Measurements from ENCODE around the gene KDM7A.
A peak's percentile ranks its signal among the peaks of the same experiment; 100 is the strongest.

KDM7A gene

DNA sequence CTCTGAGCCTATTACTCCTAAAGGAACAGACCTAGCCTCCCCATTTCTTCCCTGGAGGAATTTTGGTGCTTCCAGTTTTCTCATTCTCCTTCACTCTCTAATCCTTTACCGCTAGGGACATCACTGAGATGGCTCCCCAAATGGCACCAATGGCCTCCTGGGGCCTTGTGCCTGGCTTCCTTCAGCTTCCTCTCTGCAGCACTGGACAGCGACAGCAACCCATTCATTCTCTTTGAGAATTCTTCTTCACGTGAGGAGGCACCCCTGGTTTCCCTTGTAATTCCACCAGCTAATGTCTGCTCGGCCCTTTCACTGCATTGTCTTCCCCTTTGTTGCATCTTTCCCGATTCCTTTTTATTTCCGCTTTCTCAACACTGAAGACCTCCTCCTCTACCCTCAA lies 24.6 kb upstream of the KDM7A start:
- DNase-seq = no peak

DNA sequence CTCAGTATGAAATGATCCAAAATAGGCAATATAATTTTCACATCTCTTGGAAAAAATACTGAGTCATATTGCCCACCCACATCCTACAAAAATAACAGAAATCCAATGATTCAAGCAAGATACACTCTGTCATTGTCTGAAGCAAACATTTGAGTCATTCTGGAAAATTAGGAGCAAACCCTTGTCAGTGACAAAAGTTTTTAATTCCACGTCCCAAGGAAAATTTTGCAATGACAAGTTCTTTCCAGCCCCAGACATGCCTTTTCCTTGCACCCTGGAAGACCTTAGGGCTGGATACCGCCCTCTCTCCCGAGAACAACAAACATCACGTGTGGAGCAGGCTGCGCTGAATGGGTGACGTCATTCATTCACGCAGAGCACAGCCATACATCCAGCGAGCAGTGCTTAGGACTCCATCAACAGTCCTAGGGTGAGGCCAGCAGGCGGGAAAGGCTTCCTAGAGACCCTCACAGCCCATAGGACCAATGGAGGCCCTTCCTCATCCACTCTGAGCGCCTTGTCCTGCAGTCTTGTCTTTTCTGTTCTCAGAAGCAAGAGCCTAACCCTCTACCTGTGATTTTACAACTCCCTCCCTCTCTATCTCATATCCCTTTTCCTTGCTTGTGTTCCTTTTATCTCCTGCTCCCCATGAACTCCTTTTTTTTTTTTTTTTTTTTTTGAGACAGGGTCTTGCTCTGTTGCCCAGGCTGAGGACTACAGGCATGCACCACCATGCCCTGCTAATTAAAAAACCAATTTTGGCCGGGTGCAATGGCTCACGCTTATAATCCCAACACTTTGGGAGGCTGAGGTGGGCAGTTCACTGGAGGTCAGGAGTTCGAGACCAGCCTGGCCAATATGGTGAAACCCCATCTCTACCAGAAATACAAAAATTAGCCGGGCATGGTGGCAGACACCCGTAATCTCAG lies 23.5 kb upstream of the KDM7A start:
- peak; percentile 56 for DNase-seq

DNA sequence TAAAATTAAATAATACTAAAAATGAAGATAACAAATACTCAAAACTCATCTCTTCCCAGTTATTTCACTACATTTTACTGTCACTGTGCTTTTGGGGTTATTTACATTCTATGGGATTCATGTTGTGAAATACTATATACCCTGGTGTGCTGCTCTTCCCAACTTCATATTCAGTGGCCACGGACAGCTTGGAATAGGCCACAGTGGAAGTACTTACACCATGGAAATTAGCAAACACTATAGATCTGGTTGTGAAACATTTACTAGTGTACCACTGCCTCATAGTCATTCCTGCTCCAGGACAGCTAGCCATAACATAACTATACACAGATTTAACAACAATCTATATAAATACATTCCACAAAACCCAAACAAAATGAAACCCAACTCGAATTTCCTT lies 21.2 kb upstream of the KDM7A start:
- DNase-seq = no peak

DNA sequence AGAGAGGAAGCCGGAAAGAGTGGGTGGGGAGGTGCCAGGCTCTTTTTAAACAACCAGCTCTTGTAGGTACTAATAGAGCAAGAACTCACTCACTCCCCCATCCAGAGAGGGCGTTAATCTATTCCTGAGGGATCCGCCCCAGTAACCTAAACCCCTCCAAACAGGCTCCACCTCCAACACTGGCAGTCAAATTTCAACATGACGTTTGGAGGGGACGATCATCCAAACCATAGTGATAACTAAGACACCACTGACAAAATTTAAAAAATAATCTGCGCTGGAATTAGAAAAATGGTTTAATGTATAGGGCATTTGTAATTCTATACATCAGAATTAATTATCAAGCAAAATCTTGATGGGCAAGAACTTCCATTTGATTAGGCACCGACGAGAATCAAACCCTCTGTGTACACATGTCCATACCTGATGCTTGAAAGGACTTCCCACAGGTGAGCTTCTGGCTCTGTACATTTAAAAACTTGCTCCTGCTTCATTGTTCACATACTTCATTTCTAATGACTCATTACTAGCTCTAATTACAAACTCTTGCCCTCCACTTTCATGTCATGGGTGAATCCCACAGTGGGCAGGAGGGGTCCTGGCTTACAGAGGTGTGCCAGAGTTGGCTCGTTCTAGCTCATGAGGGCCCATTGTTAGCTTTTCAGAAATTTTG lies 20.6 kb upstream of the KDM7A start:
- DNase-seq = no peak

DNA sequence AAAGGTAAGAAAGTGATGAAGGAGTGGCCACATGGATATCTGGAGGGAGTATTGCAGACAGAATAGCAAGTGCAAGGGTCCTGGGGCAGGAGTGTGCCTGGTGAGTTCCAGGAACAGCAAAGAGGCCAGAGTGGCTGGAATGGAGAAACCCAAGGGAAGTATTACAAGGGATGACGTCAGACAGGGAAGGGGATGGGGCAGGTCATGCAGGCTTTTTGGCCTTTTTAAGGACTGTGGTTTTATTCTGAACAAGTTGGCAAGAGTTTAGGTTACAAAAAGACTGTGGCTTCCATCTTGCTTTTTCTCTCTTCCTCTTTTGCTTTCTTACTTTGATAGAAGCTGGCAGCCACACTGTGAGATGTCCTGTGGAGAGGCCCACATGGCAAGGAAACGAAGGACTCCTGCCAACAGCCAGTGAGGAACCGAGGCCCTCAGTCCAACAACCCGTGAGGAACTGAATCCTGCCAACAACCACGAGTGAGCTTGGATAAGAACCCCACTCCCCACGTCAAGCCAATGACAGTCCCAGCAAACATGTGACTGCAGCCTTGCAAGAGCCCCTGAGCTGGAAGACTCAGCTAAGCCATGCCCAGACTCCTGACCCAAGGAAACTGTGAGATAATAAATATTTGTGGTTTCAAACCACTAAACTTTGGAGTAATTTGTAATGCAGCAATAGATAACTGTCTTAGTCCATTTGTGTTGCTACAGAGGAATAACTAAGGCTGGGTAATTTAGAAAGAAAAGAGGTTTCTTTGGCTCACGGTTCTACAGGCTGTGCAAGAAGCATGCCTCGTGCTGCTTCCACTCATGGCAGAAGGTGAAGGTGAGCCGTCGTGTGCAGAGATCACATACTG lies 19.8 kb upstream of the KDM7A start:
- DNase-seq = peak; percentile 57

DNA sequence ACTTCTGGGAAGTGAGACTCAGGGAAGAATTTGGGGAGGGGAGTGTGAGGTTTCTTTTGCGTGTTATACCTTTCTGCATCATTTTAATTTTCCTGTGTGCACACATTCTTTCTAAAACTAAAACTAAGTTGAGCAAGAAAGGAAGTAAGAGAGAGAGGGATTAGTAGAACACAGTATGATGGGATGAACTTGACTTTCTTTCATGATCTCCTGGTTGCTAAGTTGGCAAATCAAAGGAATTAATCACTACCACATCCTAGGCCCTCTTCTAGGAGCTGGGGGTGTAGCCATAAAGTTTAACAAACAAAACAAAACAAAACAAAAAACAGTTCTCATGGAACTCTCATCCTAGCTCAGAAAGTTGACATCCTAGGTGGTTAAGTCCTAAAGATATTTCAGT lies 19.1 kb upstream of the KDM7A start:
- DNase-seq = no peak

DNA sequence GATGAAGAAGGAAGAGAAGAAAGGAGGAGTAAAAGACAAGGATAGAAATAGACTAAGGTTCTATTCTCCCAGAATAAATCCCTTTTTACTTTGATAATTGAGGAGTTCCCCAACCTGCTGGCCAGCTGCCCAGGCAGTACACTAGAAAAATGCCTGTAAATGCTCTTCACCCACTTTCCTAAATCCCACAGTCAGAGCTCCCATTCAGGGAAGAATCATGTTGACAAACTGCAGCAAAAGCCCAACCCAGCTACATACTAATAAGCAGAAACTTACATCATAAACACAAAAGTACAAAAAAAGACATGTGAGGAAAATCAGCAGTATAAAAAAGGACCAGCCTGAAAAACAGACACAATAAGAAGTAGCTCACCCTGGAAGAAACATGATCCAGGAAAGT lies 15.8 kb upstream of the KDM7A start:
- DNase-seq = no peak

DNA sequence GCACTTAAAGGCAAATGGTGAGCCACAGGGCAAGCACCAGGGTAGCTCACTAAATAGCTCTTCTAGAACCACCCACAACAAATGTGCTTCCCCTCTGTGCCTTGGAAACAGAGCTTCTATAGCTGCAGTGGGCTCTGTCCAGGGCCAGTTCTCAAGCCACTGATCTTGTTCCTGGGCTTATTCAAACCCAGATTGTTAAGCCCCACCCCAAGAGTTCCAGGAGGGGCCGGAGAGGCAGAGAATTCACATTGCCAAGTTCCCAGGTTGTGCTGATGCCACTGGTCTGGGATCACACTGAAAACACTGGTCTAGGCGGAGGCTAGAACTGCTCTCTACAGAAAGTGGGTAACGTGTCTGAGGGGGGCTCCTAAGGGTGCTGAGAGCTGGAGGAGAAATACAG lies 15.4 kb upstream of the KDM7A start:
- no peak for DNase-seq

DNA sequence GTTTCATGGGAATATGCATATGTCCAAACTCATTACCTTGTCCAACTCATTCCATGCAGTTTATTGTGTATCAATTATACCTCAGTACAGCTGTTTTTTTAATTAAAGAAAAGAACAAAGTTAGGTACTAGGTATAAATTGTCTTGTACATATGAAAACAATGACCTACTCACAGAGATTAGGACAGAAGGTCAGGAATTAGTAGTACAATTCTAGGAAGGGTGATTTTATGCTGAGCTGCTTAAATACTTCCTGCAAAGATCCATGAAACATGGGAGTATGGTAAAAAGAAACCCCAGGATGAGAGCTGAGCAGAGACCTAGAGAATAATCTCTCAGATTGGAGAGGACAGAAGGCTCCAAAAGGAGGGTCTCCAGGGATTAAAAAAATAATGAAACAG lies 13.8 kb upstream of the KDM7A start:
- no peak for DNase-seq

DNA sequence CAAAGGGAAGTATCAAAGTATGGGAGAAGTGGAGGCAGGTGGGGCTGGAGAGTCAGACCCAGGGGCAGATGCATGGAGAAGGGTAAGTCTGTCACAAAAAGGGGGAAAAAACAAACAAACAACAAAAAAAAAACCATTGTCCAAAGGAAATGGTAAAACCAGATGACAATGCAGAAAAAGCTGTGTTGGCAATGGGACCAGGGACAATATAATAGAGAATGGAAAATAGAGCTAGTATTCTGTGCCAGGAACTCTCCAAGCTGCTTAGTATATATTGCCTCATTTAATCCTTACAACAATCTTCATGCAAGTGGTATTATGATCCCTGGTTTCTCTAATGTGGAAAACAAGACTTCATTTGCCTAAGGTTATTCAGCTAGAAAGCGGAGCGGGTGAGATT lies 13.1 kb upstream of the KDM7A start:
- DNase-seq = no peak

DNA sequence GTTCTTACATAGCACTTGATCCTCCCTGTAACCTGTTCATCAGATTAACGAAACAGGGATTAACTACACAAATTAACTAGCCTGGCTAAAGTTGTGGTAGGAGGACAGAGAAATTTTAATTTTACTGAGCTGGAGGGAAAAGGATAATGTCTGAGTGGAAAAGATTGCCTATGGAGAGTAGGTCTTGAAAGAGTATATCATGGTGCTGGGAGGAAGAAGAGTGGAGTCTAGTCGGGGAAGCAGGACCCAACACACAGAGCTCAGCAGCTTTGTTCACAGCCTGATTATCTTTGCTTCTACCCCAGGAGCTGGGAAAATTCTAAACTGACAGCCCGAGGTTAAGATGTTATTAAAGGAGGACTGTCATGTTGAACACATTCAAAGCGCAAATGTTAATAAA lies 6.1 kb upstream of the KDM7A start:
- no peak for DNase-seq

DNA sequence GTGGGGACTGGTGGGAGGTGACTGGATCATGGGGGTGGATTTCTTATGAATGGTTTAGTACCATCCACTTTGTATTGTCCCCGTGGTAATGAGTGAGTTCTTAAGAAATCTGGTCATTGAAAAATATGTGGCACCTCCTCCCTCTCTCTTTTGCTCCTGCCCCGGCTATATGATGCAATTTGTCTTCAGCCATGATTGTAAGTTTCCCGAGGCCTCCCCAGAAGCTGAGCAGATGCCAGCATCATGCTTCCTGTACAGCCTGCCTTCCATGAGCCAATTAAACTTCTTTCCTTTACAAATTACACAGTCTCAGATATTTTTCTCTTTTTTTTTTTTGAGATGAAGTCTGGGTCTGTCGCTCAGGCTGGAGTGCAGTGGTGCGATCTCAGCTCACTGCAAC lies 2.6 kb upstream of the KDM7A start:
- no peak for DNase-seq

DNA sequence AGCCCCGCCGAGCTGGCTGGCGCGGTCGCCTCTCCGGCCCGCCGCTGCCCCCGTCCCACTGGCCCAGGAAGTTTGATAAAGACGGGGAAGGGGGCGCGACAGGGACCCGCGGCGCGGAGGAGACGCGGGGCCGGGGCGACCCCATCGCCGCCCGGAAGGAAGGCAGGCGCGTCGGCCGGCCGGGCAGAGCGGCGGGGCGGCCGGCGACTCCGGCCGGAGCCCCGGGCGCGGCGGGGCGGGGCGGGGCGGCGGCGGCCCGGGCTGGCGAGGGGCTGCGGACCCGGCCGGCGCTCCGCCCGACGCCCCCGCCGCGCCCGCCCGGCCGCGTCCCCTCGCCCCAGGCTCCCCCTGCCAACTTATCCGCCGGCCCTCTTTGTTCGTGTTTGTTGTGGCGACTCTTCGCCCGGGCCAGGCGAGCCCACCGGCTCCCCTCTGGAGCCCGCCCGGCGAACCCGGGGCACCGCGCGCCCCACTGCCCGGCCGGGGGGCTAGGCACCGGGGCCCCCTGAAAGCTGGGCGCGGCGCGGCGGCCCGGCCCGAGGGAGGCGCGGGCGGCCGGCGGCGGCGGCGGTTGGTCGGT lies 571 bp downstream of the KDM7A start:
- DNase-seq = peak; percentile 12

DNA sequence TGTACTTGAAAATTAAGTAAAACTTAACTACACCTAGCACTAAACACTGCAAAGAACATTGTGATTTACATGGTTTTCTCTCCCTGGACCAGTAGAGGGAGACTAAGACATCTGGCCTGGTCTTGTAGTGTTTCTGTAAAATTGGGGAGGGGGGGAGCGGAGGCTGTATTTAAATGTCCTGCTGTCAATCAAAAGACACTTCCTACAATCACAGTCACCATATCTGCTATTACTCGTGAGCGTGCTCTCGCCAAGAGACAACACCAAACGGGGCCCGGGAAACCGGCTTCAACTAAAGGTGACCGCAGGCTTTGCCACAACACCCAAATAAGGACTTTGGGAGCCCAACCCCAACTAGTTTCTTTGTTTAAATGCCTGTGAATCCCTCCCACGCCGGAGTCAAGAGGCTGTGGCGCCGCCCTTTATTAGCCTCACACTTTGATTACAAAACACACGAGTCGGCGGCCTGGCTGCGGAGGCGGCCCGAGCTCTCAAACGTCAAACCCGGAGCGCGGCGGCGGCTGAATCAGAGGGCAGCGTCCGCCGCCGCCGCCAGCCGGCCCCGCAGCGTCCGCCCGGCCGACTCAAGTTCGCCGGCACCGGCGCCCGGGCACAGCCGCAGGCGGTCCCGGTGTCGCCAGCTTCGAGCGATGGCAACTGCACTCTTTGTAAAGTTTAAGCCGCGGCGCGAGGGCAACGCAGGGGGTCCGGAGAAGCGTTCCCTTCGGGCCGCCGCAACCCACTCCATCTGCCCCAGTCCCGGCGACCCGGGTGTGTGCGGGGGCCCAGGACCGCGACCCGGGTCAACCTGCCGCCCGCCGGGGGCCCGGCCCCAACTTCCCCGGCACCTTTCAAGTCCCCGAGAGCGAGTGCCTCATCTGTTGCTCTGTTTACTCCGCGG lies 1.3 kb downstream of the KDM7A start:
- peak; percentile 96 for DNase-seq

DNA sequence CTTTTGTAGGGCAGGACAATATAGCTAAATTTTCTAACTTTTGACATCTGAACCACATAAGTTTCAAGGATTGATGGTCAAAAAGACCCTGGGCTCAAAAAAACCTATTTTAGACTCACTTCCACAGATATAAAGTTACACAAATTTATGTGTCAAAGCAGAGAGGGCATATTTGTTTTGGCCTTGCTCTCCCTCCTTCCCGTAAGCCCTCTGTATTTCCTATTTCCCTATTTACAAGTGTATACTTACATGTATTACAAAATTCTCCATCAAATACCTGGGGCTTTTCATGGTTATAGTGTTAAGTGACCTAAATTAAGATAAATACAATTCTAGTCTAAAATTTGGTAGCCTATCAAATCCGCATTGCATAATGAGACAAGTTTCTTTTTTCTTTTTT lies 2.6 kb downstream of the KDM7A start:
- no peak for DNase-seq

DNA sequence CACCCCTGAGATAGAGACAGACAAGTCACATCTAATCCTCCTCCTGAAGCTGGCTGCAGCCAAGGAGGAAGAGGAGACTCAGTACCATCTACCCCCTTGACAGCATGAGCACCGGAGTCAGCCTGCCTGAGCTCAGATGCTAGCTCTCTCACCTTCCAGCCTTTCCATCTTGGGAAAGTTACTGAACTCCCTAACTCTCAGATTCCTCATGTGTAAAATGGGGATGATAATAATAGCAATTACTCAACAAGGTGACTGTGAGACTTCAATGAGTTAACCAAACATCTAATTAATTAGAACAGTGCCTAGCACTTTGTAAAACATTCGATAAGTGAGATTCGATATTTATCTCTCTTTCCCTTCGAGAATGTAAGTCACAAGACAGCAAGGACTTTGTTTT lies 6.4 kb downstream of the KDM7A start:
- DNase-seq = no peak

DNA sequence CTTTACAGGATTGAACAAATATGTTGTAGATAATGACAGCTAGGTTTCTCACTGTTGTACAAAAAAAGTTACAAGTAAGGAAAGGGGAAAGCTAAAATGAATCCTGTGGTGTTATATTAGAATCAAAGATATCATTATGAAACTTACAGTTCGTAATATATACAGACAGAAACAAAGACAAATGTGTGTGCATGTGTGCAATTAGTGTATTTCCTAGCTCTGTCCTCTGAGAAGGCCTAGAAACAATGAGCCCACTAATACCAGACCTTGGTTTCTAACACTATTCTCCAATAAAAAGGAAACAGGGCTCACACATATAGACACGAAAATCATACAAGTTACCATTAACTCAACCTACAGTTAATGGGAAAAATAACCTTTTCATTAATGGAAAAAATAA lies 8.0 kb downstream of the KDM7A start:
- no peak for DNase-seq

DNA sequence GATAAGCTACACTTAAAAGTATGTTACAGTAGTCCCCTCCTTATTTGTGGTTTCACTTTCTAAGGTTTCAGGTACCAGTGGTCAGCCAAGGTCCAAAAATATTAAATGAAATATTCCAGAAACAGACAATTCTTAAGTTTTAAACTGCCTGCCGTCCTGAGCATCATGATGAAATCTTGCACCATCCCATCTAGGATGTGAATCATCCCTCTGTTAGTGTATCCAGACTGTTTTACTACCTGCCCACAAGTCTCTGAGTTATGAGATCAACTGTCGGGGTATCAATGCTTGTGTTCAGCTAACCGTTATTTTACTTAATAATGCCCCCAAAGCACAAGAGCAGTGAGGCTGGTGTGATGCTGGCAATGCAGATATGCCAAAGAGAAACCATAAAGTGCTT lies 11.4 kb downstream of the KDM7A start:
- DNase-seq = peak; percentile 85

DNA sequence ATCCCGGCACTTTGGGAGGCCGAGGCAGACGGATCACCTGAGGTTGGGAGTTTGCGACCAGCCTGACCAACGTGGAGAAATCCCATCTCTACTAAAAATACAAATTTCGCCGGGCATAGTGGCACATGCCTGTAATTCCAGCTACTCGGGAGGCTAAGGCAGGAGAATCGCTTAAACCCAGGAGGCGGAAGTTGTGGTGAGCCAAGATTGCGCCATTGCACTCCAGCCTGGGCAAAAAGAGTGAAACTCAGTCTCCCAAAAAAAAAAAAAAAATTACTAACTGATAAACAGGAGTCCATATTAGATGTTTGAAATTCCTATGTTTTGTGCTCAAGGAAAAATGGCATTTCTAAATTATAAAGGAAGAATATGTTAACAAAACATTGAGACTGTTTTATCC lies 14.7 kb downstream of the KDM7A start:
- DNase-seq = peak; percentile 17

DNA sequence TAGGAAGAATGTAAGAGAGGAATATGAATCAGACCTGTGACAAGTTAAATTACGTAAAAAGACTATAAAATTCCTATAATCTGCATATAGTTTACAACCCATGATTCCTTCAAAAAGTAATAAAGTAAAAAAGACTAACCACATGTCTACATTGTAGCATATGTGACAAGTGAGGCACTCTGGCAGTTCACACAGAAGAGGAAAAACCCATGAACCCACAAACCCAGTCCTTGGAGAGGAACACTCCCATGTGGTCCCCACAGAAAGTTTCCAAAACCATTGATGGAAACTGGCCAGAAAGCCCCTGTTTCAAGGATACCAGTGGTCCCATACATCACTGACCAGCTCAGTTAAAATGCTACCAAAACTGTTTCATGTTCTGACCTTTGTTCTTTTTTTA lies 15.7 kb downstream of the KDM7A start:
- no peak for DNase-seq

DNA sequence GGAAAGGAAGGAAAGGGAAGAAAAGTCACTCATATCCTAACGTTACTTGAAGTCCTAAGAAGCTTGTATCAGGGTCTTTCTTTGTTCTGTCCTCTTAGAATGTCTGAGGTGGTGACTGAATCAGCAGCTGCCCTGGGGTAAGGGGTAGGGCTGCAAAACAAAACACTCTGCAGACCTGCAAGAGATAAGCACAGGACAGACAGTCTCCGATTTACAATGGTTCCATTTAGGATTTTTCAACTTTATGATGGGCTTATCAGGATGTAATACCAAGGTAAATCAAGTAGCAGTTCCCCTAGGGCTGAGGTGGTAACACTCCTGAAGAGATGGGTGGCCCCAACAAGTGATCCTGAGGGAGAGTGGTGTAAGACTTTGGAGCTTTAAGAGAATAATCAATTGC lies 16.5 kb downstream of the KDM7A start:
- DNase-seq = no peak

DNA sequence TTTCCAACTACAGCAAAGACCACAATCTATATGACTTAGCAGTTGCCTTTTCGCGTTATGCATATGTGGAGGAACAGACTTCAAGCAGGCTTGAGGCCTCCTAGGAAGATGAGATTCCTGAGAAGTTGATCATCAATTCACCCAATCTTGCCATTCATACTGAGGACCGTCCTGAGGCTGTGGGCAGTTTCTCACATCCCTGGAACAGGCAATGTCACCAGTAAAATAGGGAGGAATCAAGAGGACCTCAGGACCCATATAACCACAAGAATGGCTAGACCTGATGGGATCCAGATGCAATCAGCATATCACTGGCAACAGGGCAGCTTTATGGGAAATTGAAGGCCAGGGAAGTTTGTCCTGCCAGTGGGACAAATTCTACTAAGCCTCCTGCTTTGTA lies 17.3 kb downstream of the KDM7A start:
- DNase-seq = peak; percentile 77

All from fibroblast of skin of right biceps (primary cell).